SK-N-SH treated with all-trans-retinoic acid at 6 μM for 48 hours (cell line): Measurements from ENCODE around the gene TXNDC16.

Source experiments
- ATAC-seq: fragments of 200-7000 bp; cut with Tn5 transposase; 3 replicates; pipeline ENCODE4 v1.9.1; 2020; ENCODE audit warnings: mild to moderate bottlenecking, moderate library complexity
- ARNTL ChIP-seq: fragments of 450-650 bp; formaldehyde crosslinking; IDR thresholded peaks from 2 replicates; pipeline ENCODE4 v1.5.0; 2020; ENCODE audit warnings: low read depth, mild to moderate bottlenecking, moderate library complexity, borderline replicate concordance
- CSDC2 ChIP-seq: fragments of 250-450 bp; sonication (Bioruptor Pico); IDR thresholded peaks from 2 replicates; pipeline ENCODE4 v1.5.0; 2020; ENCODE audit warnings: mild to moderate bottlenecking, moderate library complexity
- ESRRG ChIP-seq: fragments of 250-450 bp; sonication (Bioruptor Pico); IDR thresholded peaks from 2 replicates; pipeline ENCODE4 v1.6.1; 2021; ENCODE audit warnings: mild to moderate bottlenecking
- GLIS3 ChIP-seq: fragments of 250-450 bp; sonication (Bioruptor Pico); IDR thresholded peaks from 2 replicates; pipeline ENCODE4 v1.5.0; 2020; ENCODE audit warnings: mild to moderate bottlenecking, moderate library complexity
- ISL1 ChIP-seq: fragments of 250-450 bp; sonication (Bioruptor Pico); IDR thresholded peaks from 2 replicates; pipeline ENCODE4 v2.1.2; 2022; ENCODE audit warnings: mild to moderate bottlenecking, moderate library complexity
- OSR1 ChIP-seq: fragments of 250-450 bp; sonication (Bioruptor Pico); IDR thresholded peaks from 2 replicates; pipeline ENCODE4 v1.8.0; 2022; ENCODE audit warnings: moderate library complexity, mild to moderate bottlenecking, inconsistent platforms
- PPARA ChIP-seq: fragments of 250-450 bp; sonication (Bioruptor Pico); IDR thresholded peaks from 2 replicates; pipeline ENCODE4 v1.5.0; 2020; ENCODE audit warnings: mild to moderate bottlenecking, borderline replicate concordance
- SNAI2 ChIP-seq: fragments of 250-450 bp; sonication (Bioruptor Pico); IDR thresholded peaks from 2 replicates; pipeline ENCODE4 v1.5.0; 2020; ENCODE audit warnings: mild to moderate bottlenecking, moderate library complexity
- TCF4 ChIP-seq: fragments of 250-450 bp; sonication (Bioruptor Pico); IDR thresholded peaks from 2 replicates; pipeline ENCODE4 v1.8.0; 2021; ENCODE audit warnings: mild to moderate bottlenecking, moderate library complexity, borderline replicate concordance
- TOX ChIP-seq: fragments of 250-450 bp; sonication (Bioruptor Pico); IDR thresholded peaks from 2 replicates; pipeline ENCODE4 v1.8.0; 2021; ENCODE audit warnings: mild to moderate bottlenecking, moderate library complexity, borderline replicate concordance
- ZC3H10 ChIP-seq: fragments of 250-450 bp; sonication (Bioruptor Pico); IDR thresholded peaks from 2 replicates; pipeline ENCODE4 v1.5.1; 2021; ENCODE audit warnings: mild to moderate bottlenecking, moderate library complexity
- ZFP30 ChIP-seq: fragments of 450-650 bp; formaldehyde crosslinking; IDR thresholded peaks from 2 replicates; pipeline ENCODE4 v1.5.0; 2022; ENCODE audit warnings: mild to moderate bottlenecking, moderate library complexity
- ZNF565 ChIP-seq: fragments of 450-650 bp; formaldehyde crosslinking; conservative IDR thresholded peaks from 2 replicates; pipeline ENCODE4 v1.5.0; 2020; ENCODE audit warnings: low read depth, mild to moderate bottlenecking, moderate library complexity
- TF ChIP-seq, protein P1 (sequence below): fragments of 250-450 bp; sonication (Bioruptor Pico); IDR thresholded peaks from 2 replicates; pipeline ENCODE4 v1.8.0; 2021; ENCODE audit warnings: low read depth, mild to moderate bottlenecking, moderate library complexity, borderline replicate concordance
- TF ChIP-seq, protein P2 (sequence below): fragments of 250-450 bp; sonication (Bioruptor Pico); IDR thresholded peaks from 2 replicates; pipeline ENCODE4 v1.5.0; 2020; ENCODE audit warnings: mild to moderate bottlenecking, moderate library complexity
- TF ChIP-seq, protein P3 (sequence below): fragments of 250-450 bp; sonication (Bioruptor Pico); IDR thresholded peaks from 2 replicates; pipeline ENCODE4 v1.5.1; 2021; ENCODE audit warnings: mild to moderate bottlenecking, moderate library complexity
- TF ChIP-seq, protein P4 (sequence below): fragments of 250-450 bp; sonication (Bioruptor Pico); IDR thresholded peaks from 2 replicates; pipeline ENCODE4 v1.5.1; 2020; ENCODE audit warnings: low read depth, mild to moderate bottlenecking, moderate library complexity
- TF ChIP-seq, protein P5 (sequence below): fragments of 250-450 bp; sonication (Bioruptor Pico); IDR thresholded peaks from 2 replicates; pipeline ENCODE4 v1.8.0; 2020; ENCODE audit warnings: mild to moderate bottlenecking, moderate library complexity, borderline replicate concordance

The TXNDC16 gene

DNA sequence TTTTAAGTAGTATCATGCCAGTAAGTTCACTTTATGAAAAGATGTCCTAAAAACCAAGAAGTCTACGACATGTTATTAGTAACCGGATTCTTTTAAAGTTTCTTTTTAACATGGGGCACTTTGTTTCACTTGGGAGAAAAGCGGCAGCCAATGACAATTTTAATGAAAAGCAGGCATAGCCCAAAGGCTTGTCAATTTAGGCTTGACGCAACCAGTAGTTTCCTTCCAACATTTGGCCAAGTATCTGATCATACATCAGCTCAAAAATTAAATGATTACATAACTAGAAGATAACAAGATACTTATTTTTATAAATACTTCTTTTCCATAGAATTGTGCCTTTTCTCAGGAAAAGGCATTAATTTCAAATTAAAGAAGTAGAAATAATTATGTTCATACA is 112.8 kb downstream of the TXNDC16 start:
- no peak for ATAC-seq
- TF ChIP-seq ESRRG (CRISPR knock-in tag), result 0 out of 2 replicates have a peak, but pooled peaks have one; percentile 55
- TF ChIP-seq, protein P1, sequence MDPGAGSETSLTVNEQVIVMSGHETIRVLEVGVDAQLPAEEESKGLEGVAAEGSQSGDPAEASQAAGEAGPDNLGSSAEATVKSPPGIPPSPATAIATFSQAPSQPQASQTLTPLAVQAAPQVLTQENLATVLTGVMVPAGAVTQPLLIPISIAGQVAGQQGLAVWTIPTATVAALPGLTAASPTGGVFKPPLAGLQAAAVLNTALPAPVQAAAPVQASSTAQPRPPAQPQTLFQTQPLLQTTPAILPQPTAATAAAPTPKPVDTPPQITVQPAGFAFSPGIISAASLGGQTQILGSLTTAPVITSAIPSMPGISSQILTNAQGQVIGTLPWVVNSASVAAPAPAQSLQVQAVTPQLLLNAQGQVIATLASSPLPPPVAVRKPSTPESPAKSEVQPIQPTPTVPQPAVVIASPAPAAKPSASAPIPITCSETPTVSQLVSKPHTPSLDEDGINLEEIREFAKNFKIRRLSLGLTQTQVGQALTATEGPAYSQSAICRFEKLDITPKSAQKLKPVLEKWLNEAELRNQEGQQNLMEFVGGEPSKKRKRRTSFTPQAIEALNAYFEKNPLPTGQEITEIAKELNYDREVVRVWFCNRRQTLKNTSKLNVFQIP (CRISPR knock-in tag), result no peak
- TF ChIP-seq, protein P2, sequence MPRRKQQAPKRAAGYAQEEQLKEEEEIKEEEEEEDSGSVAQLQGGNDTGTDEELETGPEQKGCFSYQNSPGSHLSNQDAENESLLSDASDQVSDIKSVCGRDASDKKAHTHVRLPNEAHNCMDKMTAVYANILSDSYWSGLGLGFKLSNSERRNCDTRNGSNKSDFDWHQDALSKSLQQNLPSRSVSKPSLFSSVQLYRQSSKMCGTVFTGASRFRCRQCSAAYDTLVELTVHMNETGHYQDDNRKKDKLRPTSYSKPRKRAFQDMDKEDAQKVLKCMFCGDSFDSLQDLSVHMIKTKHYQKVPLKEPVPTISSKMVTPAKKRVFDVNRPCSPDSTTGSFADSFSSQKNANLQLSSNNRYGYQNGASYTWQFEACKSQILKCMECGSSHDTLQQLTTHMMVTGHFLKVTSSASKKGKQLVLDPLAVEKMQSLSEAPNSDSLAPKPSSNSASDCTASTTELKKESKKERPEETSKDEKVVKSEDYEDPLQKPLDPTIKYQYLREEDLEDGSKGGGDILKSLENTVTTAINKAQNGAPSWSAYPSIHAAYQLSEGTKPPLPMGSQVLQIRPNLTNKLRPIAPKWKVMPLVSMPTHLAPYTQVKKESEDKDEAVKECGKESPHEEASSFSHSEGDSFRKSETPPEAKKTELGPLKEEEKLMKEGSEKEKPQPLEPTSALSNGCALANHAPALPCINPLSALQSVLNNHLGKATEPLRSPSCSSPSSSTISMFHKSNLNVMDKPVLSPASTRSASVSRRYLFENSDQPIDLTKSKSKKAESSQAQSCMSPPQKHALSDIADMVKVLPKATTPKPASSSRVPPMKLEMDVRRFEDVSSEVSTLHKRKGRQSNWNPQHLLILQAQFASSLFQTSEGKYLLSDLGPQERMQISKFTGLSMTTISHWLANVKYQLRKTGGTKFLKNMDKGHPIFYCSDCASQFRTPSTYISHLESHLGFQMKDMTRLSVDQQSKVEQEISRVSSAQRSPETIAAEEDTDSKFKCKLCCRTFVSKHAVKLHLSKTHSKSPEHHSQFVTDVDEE (CRISPR knock-in tag), result peak; percentile 55; the same call in 1 of the 2 replicates
- peak; percentile 72; the same call in 1 of the 2 replicates for TF ChIP-seq TCF4 (CRISPR knock-in tag)
- TF ChIP-seq, protein P3, sequence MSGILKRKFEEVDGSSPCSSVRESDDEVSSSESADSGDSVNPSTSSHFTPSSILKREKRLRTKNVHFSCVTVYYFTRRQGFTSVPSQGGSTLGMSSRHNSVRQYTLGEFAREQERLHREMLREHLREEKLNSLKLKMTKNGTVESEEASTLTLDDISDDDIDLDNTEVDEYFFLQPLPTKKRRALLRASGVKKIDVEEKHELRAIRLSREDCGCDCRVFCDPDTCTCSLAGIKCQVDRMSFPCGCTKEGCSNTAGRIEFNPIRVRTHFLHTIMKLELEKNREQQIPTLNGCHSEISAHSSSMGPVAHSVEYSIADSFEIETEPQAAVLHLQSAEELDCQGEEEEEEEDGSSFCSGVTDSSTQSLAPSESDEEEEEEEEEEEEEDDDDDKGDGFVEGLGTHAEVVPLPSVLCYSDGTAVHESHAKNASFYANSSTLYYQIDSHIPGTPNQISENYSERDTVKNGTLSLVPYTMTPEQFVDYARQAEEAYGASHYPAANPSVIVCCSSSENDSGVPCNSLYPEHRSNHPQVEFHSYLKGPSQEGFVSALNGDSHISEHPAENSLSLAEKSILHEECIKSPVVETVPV (CRISPR knock-in tag), result 0 out of 2 replicates have a peak, but pooled peaks have one; percentile 49
- TF ChIP-seq SNAI2 (CRISPR knock-in tag), result no peak
- no peak for TF ChIP-seq PPARA (CRISPR knock-in tag)
- TF ChIP-seq ISL1 (CRISPR knock-in tag), result peak; percentile 59; the same call in 1 of the 2 replicates
- TF ChIP-seq, protein P4, sequence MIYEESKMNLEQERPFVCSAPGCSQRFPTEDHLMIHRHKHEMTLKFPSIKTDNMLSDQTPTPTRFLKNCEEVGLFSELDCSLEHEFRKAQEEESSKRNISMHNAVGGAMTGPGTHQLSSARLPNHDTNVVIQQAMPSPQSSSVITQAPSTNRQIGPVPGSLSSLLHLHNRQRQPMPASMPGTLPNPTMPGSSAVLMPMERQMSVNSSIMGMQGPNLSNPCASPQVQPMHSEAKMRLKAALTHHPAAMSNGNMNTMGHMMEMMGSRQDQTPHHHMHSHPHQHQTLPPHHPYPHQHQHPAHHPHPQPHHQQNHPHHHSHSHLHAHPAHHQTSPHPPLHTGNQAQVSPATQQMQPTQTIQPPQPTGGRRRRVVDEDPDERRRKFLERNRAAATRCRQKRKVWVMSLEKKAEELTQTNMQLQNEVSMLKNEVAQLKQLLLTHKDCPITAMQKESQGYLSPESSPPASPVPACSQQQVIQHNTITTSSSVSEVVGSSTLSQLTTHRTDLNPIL (CRISPR knock-in tag), result 0 out of 2 replicates have a peak, but pooled peaks have one; percentile 25
- TF ChIP-seq, all 23 proteins: peak for 6

DNA sequence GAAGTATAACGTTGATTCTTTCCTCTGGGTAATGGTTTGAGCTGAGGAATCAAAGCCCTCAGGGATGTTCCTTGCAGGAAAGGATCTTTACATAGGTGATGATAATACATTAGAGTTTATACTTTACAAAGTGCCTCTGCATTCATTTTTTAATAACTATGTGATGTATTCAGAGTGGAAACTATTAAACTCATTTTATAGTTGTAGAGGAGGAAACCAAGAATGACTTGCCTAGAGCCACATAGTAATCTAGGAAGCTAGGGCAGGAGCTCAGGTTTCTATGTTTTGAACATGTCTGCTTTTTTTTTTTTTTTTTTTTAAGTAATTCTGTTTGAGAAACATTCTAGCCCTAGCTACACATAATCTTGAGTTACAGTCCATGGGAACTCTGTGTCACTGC is 117.3 kb downstream of the TXNDC16 start:
- no peak for ATAC-seq
- TF ChIP-seq, protein P2 (CRISPR knock-in tag), result no peak
- TF ChIP-seq ARNTL (CRISPR knock-in tag) (no peak), OSR1 (CRISPR knock-in tag) (no peak), CSDC2 (CRISPR knock-in tag) (no peak), ZC3H10 (CRISPR knock-in tag) (no peak), TCF4 (CRISPR knock-in tag) (no peak), GLIS3 (CRISPR knock-in tag) (no peak), TOX (CRISPR knock-in tag) (no peak), ZNF565 (no peak), SNAI2 (CRISPR knock-in tag) (no peak), ZFP30 (CRISPR knock-in tag) (no peak), PPARA (CRISPR knock-in tag) (no peak)
- TF ChIP-seq, protein P5, sequence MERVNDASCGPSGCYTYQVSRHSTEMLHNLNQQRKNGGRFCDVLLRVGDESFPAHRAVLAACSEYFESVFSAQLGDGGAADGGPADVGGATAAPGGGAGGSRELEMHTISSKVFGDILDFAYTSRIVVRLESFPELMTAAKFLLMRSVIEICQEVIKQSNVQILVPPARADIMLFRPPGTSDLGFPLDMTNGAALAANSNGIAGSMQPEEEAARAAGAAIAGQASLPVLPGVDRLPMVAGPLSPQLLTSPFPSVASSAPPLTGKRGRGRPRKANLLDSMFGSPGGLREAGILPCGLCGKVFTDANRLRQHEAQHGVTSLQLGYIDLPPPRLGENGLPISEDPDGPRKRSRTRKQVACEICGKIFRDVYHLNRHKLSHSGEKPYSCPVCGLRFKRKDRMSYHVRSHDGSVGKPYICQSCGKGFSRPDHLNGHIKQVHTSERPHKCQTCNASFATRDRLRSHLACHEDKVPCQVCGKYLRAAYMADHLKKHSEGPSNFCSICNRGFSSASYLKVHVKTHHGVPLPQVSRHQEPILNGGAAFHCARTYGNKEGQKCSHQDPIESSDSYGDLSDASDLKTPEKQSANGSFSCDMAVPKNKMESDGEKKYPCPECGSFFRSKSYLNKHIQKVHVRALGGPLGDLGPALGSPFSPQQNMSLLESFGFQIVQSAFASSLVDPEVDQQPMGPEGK (CRISPR knock-in tag), result no peak
- TF ChIP-seq, protein P1 (CRISPR knock-in tag), result no peak
